AG04450 (cell line): ENCODE data around the gene ANKS1B. TPM values are rescaled to one million over a fixed set of nuclear protein-coding genes. Genes with fewer than 3 reads are reported as not detected.

Experiments used
- CTCF ChIA-PET: fragments of 300-600, 350-600 bp; formaldehyde crosslinking; extraction: SDS; loops from one replicate; lab custom pipeline; 2022; ENCODE audit warnings: antibody characterized with exemption, inconsistent platforms; lab: Charles Lee
- POLR2A ChIA-PET: fragments of 350-600 bp; formaldehyde crosslinking; extraction: SDS; loops from one replicate; lab custom pipeline; 2021; ENCODE audit warnings: antibody characterized with exemption, inconsistent platforms; lab: Yijun Ruan, JAX
- DNase-seq: peaks from one replicate; pipeline ENCODE4 v3.0.0-alpha.2; 2011; ENCODE audit warnings: low read depth, low spot score
- H3K27ac ChIP-seq: one replicate; pipeline ENCODE4 v1.5.1; 2012; ENCODE audit warnings: low read depth, low read length, control low read depth
- H3K27me3 ChIP-seq: one replicate; pipeline ENCODE4 v1.6.0; 2012; ENCODE audit warnings: low read length; ENCODE audit not compliant: control insufficient read depth, insufficient read depth
- H3K4me3 ChIP-seq: 2 replicates; pipeline ENCODE4 v1.5.1; 2011; ENCODE audit warnings: mild to moderate bottlenecking, low read depth, low read length, control low read depth
- H3K9me3 ChIP-seq: 2 replicates; pipeline ENCODE4 v1.5.1; 2012; ENCODE audit warnings: low read length; ENCODE audit not compliant: control insufficient read depth, insufficient read depth
- CTCF ChIP-seq: IDR thresholded peaks from 2 replicates; pipeline ENCODE4 v1.5.1; 2011; ENCODE audit warnings: low read depth, low read length, control low read depth, inconsistent platforms
- polyA plus RNA-seq: library from polyadenylated mRNA; depleted of rRNA; stranded (reverse); fragments of >200 nt; gene quantifications from 2 replicates; pipeline ENCODE4 v1.2.3, GENCODE V29; 2011

ANKS1B gene
- polyA plus RNA-seq, 1 experiment: 0.22 TPM

GRCh38 chr12:98909746-98910145 is 1075.0 kb downstream of the ANKS1B start:
- no peak for TF ChIP-seq CTCF
- Histone ChIP-seq H3K9me3 (no peaks in the 10 kb centered on the region), H3K27me3 (no peaks in the 10 kb centered on the region), H3K4me3 (no peak overlapping the region), H3K27ac (no peak overlapping the region)
- POLR2A ChIA-PET: no interaction called here
- no peak for DNase-seq
- CTCF ChIA-PET: no interaction called here

- TF ChIP-seq CTCF: no peak
- Histone ChIP-seq H3K9me3 (no peaks in the 10 kb centered on the region), H3K4me3 (no peak overlapping the region), H3K27ac (no peak overlapping the region), H3K27me3 (no peaks in the 10 kb centered on the region)
- DNase-seq: no peak
- CTCF ChIA-PET: interaction anchor here (0.5 kb wide), 1 partner anchor 135 kb away, joined by 3 read pairs; no protein-coding TSS in a partner anchor
- POLR2A ChIA-PET: no interaction called here
These were observed 1075.9 kb downstream of the ANKS1B start for GRCh38 chr12:98908866-98909265.

GRCh38 chr12:98903875-98904274 is 1080.9 kb downstream of the ANKS1B start:
- CTCF ChIA-PET: interaction anchor here (0.6 kb wide), 1 partner anchor 34 kb away, joined by 3 read pairs; no protein-coding TSS in a partner anchor

GRCh38 chr12:98901189-98901588 is 1083.5 kb downstream of the ANKS1B start:
- H3K9me3 ChIP-seq: no peaks in the 10 kb centered on the region
- no peak for DNase-seq
- ChIA-PET POLR2A (no interaction called here), CTCF (no interaction called here)
- H3K4me3 ChIP-seq: no peak overlapping the region
- peaks cover 6% of the 10 kb centered on the region for H3K27me3 ChIP-seq
- no peak overlapping the region for H3K27ac ChIP-seq
- TF ChIP-seq CTCF: no peak

More at GRCh38 chr12:98903875-98904274, 1080.9 kb downstream of the ANKS1B start:
- Histone ChIP-seq H3K9me3 (no peaks in the 10 kb centered on the region), H3K27ac (no peak overlapping the region), H3K4me3 (no peak overlapping the region), H3K27me3 (no peaks in the 10 kb centered on the region)
- TF ChIP-seq CTCF: no peak
- POLR2A ChIA-PET: no interaction called here
- no peak for DNase-seq

- no peak overlapping the region for H3K4me3 ChIP-seq
- no peak for TF ChIP-seq CTCF
- ChIA-PET POLR2A (no interaction called here), CTCF (no interaction called here)
- H3K9me3 ChIP-seq: no peaks in the 10 kb centered on the region
- no peak for DNase-seq
- H3K27ac ChIP-seq: no peak overlapping the region
- H3K27me3 ChIP-seq: peaks cover 25% of the 10 kb centered on the region
These were observed 1087.8 kb downstream of the ANKS1B start for GRCh38 chr12:98896938-98897337.
